ENCODE data around the gene DVL3.

- TF ChIP-seq CTCF (IDR thresholded peaks at IDR 0.05; ENCODE audit: low read depth, low read length, missing input control), result no peak
- TF ChIP-seq FOXA1 (IDR thresholded peaks at IDR 0.05), result no peak
- TF ChIP-seq YY1 (IDR thresholded peaks at IDR 0.05), result no peak
- no peak for TF ChIP-seq RXRA (IDR thresholded peaks at IDR 0.05)
- TF ChIP-seq TAF1 (conservative IDR thresholded peaks at IDR 0.05), result no peak
- TF ChIP-seq REST (IDR thresholded peaks at IDR 0.05), result no peak
- TF ChIP-seq SP1 (IDR thresholded peaks at IDR 0.05), result no peak
- TF ChIP-seq JUND (IDR thresholded peaks at IDR 0.05), result no peak
- TF ChIP-seq ATF3 (IDR thresholded peaks at IDR 0.05), result no peak
- no peak for TF ChIP-seq NR2F2 (IDR thresholded peaks at IDR 0.05)
- no peak for TF ChIP-seq MAX (IDR thresholded peaks at IDR 0.05)
Measured at GRCh38 chr3:184148076-184148475, 7.1 kb upstream of the DVL3 start.
